Small intestine (tissue), 7 donors: ENCODE data around the gene OR4L1. TPM values are rescaled to one million over a fixed set of nuclear protein-coding genes. Genes with fewer than 3 reads are reported as not detected.
"Not testable (repeated sequence)": the region's sequence is repeated elsewhere in the genome, so short reads cannot be mapped to it uniquely, and the experiment has no call there.

Experiments used
- DNase-seq, 2 donors: peaks; one replicate each; pipeline versions ENCODE4 v3.0.0 to v3.0.0-alpha.2; 2013
- FAIRE-seq: peaks from 2 replicates; lab custom pipeline; 2012; peaks lifted over from hg19 to GRCh38; lab: Jason Lieb, UNC
- H3K27ac ChIP-seq, 3 donors: one replicate each; pipeline ENCODE4 v1.5.1; 2013; ENCODE audit warnings: low read length in 2 of 3, mild to moderate bottlenecking in 2 of 3, control low read depth in 1 of 3, inconsistent platforms in 1 of 3, low read depth in 1 of 3, moderate library complexity in 1 of 3
- H3K27me3 ChIP-seq, 3 donors: one replicate each; pipeline ENCODE4 v1.6.1; 2013; ENCODE audit warnings: low read length in 3 of 3, inconsistent platforms in 1 of 3; ENCODE audit not compliant: control insufficient read depth in 3 of 3, insufficient read depth in 3 of 3
- H3K36me3 ChIP-seq, 3 donors: one replicate each; pipeline ENCODE4 v1.6.1; 2013; ENCODE audit warnings: low read length in 3 of 3, inconsistent platforms in 1 of 3, low read depth in 1 of 3, mild to moderate bottlenecking in 1 of 3, moderate library complexity in 1 of 3; ENCODE audit not compliant: control insufficient read depth in 3 of 3, insufficient read depth in 2 of 3
- H3K4me1 ChIP-seq, 3 donors: one replicate each; pipeline ENCODE4 v1.6.1; 2013; ENCODE audit warnings: low read length in 2 of 3, inconsistent platforms in 1 of 3, low read depth in 1 of 3, mild to moderate bottlenecking in 1 of 3, moderate library complexity in 1 of 3; ENCODE audit not compliant: control insufficient read depth in 3 of 3, insufficient read depth in 2 of 3
- H3K4me3 ChIP-seq, 3 donors: one replicate each; pipeline ENCODE4 v1.5.1; 2013; ENCODE audit warnings: low read length in 3 of 3, control low read depth in 1 of 3, inconsistent platforms in 1 of 3, low read depth in 1 of 3, mild to moderate bottlenecking in 1 of 3, moderate library complexity in 1 of 3
- H3K9me3 ChIP-seq, 2 donors: one replicate each; pipeline ENCODE4 v1.6.1; 2013; ENCODE audit warnings: low read depth in 1 of 2, low read length in 1 of 2; ENCODE audit not compliant: control insufficient read depth in 2 of 2, insufficient read depth in 1 of 2
- WGBS, 3 donors: extraction: QIAGEN DNeasy Blood & Tissue Kit; methylation state at CpG; one replicate each; pipeline ENCODE4 v1.1.7; 2013; 5-methylcytosine and 5-hydroxymethylcytosine counted together
- polyA plus RNA-seq, 4 donors: library from polyadenylated mRNA; stranded (reverse) in 3 of 4; unstranded in 1 of 4; fragments of 200-250 nt in 3 of 4; fragments of 120-200 nt in 1 of 4; gene quantifications; one replicate each; pipeline versions ENCODE4 v1.2.1 to v1.2.3, GENCODE V29; 2013
- donor health status: healthy with polysubstance abuse.
- donor health status: control.
- donor health status: control.
- donor health status: Bipolar disorder and iron deficiency.
- donor health status: healthy.

Gene OR4L1
- polyA plus RNA-seq, 4 donors: not detected

GRCh38 chr14:20093442-20093841 lies 33.6 kb downstream of the OR4L1 start:
- peaks cover 0 to 7% of the 10 kb centered on the region in 2 donors for H3K9me3 ChIP-seq
- no peaks in the 10 kb centered on the region for H3K36me3 ChIP-seq
- H3K27ac ChIP-seq: no peak overlapping the region
- no peaks in the 10 kb centered on the region for H3K4me1 ChIP-seq
- no peak for FAIRE-seq
- 26 to 30% (median 27%) methylated on average over 4 of the region's 4 CpGs for WGBS, 3 donors
- H3K27me3 ChIP-seq: no peaks in the 10 kb centered on the region
- H3K4me3 ChIP-seq: no peak overlapping the region
- no peak for DNase-seq

- not testable (repeated sequence) for H3K9me3 ChIP-seq, H3K27me3 ChIP-seq, H3K4me3 ChIP-seq, H3K27ac ChIP-seq, DNase-seq, H3K4me1 ChIP-seq, H3K36me3 ChIP-seq, FAIRE-seq
- 83 to 87% (median 87%) methylated on average over 24 to 32 of the region's 32 CpGs for WGBS, 3 donors
Measured at GRCh38 chr14:20098926-20099770, 39.3 kb downstream of the OR4L1 start.

GRCh38 chr14:20110438-20110837 lies 50.6 kb downstream of the OR4L1 start, which contains the start of gene OR4K17:
Gene OR4K17 (plus strand): TSS chr14:20110739. CDS start chr14:20117500, 6,761 bp downstream.
- H3K27me3 ChIP-seq: no peaks in the 10 kb centered on the region
- no peaks in the 10 kb centered on the region for H3K4me1 ChIP-seq
- 47 to 63% (median 61%) methylated on average over 3 of the region's 3 CpGs for WGBS, 3 donors
- no peak within 1 kb of the TSS for H3K4me3 ChIP-seq
- no peaks in the 10 kb centered on the region for H3K36me3 ChIP-seq
- no peak for FAIRE-seq
- no peak for DNase-seq
- H3K27ac ChIP-seq: no peak within 1 kb of the TSS
- H3K9me3 ChIP-seq: peaks cover 0 to 2% of the 10 kb centered on the region in 2 donors

Other genes with a start within 250 kb of the OR4L1 start
- not detected for gene OR4K2, start 184.9 kb upstream of the OR4L1 start, polyA plus RNA-seq
- gene OR4K5, start 139.4 kb upstream of the OR4L1 start, polyA plus RNA-seq: not detected
- not detected for gene OR4K1, start 129.1 kb upstream of the OR4L1 start, polyA plus RNA-seq
- gene OR4K15, start 84.5 kb upstream of the OR4L1 start, polyA plus RNA-seq: not detected
- not detected for gene OR4Q2, start 57.9 kb upstream of the OR4L1 start, polyA plus RNA-seq
- not detected for gene OR4K14, start 40.7 kb upstream of the OR4L1 start, polyA plus RNA-seq
- not detected for gene OR4K13, start 24.0 kb upstream of the OR4L1 start, polyA plus RNA-seq
- gene OR4K17, start 50.7 kb downstream of the OR4L1 start, polyA plus RNA-seq: not detected
- not detected for gene OR4N5, start 78.8 kb downstream of the OR4L1 start, polyA plus RNA-seq
- gene OR11G2, start 130.9 kb downstream of the OR4L1 start, polyA plus RNA-seq: not detected
- gene OR11H6, start 163.7 kb downstream of the OR4L1 start, polyA plus RNA-seq: not detected
- gene OR11H7, start 168.9 kb downstream of the OR4L1 start, polyA plus RNA-seq: under 1 TPM in 1 of 4 donors, not detected in 3; 0.10 TPM
- gene OR11H4, start 179.2 kb downstream of the OR4L1 start, polyA plus RNA-seq: not detected
- gene TTC5, start 245.9 kb downstream of the OR4L1 start, polyA plus RNA-seq: 10 to 100 TPM in 1 of 4 donors, 1 to 10 TPM in 3; 4.1 to 14.9 (median 5.6) TPM